CD14-positive monocyte (primary cell): ENCODE results near the gene CYSLTR1. TPM values are rescaled to one million over a fixed set of nuclear protein-coding genes. Genes with fewer than 3 reads are reported as not detected.

Experiments used
- DNase-seq, 3 donors: peaks; one replicate each; pipeline ENCODE4 v3.0.0-alpha.2; 2011 to 2022
- H2AFZ ChIP-seq: 2 replicates; pipeline ENCODE4 v1.6.0; 2012; ENCODE audit warnings: mild to moderate bottlenecking, low read depth, low read length, inconsistent platforms; ENCODE audit not compliant: insufficient read depth, poor library complexity, severe bottlenecking
- H3K27ac ChIP-seq, 2 donors: 1 replicate in 1 of 2; 2 replicates in 1 of 2; pipeline ENCODE4 v1.5.1; 2012 to 2013; ENCODE audit warnings: low read length in 2 of 2, control low read depth in 1 of 2, inconsistent platforms in 1 of 2, low read depth in 1 of 2, mild to moderate bottlenecking in 1 of 2
- H3K27me3 ChIP-seq, 2 donors: one replicate each; pipeline versions ENCODE4 v1.6.0 to v1.6.1; 2011 to 2013; ENCODE audit warnings: low read length in 2 of 2; ENCODE audit not compliant: control insufficient read depth in 2 of 2, insufficient read depth in 2 of 2
- H3K36me3 ChIP-seq, 2 donors: replicated peaks in 1 of 2; 1 replicate in 1 of 2; 2 replicates in 1 of 2; pipeline versions ENCODE4 v1.5.1 to v1.6.1; 2012 to 2013; ENCODE audit warnings: low read length in 2 of 2, control low read depth in 1 of 2, inconsistent platforms in 1 of 2, mild to moderate bottlenecking in 1 of 2; ENCODE audit not compliant: insufficient read depth in 2 of 2, control insufficient read depth in 1 of 2
- H3K4me1 ChIP-seq, 2 donors: 1 replicate in 1 of 2; 2 replicates in 1 of 2; pipeline versions ENCODE4 v1.5.1 to v1.6.1; 2012 to 2013; ENCODE audit warnings: low read length in 2 of 2, control low read depth in 1 of 2, inconsistent platforms in 1 of 2, mild to moderate bottlenecking in 1 of 2, moderate library complexity in 1 of 2; ENCODE audit not compliant: insufficient read depth in 2 of 2, control insufficient read depth in 1 of 2
- H3K4me2 ChIP-seq: replicated peaks from 2 replicates; pipeline ENCODE3; 2012; ENCODE audit warnings: low read length, moderate library complexity, mild to moderate bottlenecking; ENCODE audit not compliant: poor library complexity, severe bottlenecking; ENCODE audit errors: extremely low read depth
- H3K4me3 ChIP-seq, 3 experiments: fragments of 200-600 bp in 1 of 3; sonication (generic) in 1 of 3; replicated peaks in 1 of 3; 1 replicate in 2 of 3; 2 replicates in 1 of 3; pipeline ENCODE4 v1.5.1; 2011 to 2013; ENCODE audit warnings: low read length in 3 of 3, mild to moderate bottlenecking in 3 of 3, control low read depth in 2 of 3, low read depth in 2 of 3, inconsistent platforms in 1 of 3, moderate library complexity in 1 of 3
- H3K79me2 ChIP-seq: 2 replicates; pipeline ENCODE4 v1.6.0; 2012; ENCODE audit warnings: mild to moderate bottlenecking, control low read depth, inconsistent platforms, low read length, moderate library complexity; ENCODE audit not compliant: insufficient read depth
- H3K9ac ChIP-seq: 2 replicates; pipeline ENCODE4 v1.6.0; 2017; ENCODE audit warnings: low read length, mild to moderate bottlenecking; ENCODE audit not compliant: insufficient read depth, poor library complexity, severe bottlenecking
- H3K9me3 ChIP-seq, 2 donors: replicated peaks in 1 of 2; 1 replicate in 1 of 2; 2 replicates in 1 of 2; pipeline versions ENCODE4 v1.5.1 to v1.6.1; 2012 to 2013; ENCODE audit warnings: low read length in 2 of 2, control low read depth in 1 of 2; ENCODE audit not compliant: control insufficient read depth in 1 of 2, insufficient read depth in 1 of 2
- H4K20me1 ChIP-seq: 2 replicates; pipeline ENCODE4 v1.6.0; 2012; ENCODE audit warnings: mild to moderate bottlenecking, low read length, control low read depth, moderate library complexity; ENCODE audit not compliant: insufficient read depth
- H3K27ac Mint-ChIP-seq, 7 donors: one replicate each; pipeline ENCODE4 v1.8.0; 2020; ENCODE audit warnings: mild to moderate bottlenecking in 7 of 7, mixed read lengths in 7 of 7, moderate library complexity in 6 of 7, inconsistent platforms in 2 of 7
- H3K27me3 Mint-ChIP-seq, 3 donors: one replicate each; pipeline ENCODE4 v1.8.0; 2021 to 2022; ENCODE audit warnings: low read depth in 3 of 3, mild to moderate bottlenecking in 3 of 3, mixed read lengths in 3 of 3, moderate library complexity in 3 of 3, inconsistent platforms in 1 of 3
- H3K36me3 Mint-ChIP-seq, 2 donors: one replicate each; pipeline ENCODE4 v1.8.0; 2020; ENCODE audit warnings: mixed read lengths in 2 of 2, inconsistent platforms in 1 of 2, mild to moderate bottlenecking in 1 of 2
- H3K4me1 Mint-ChIP-seq: one replicate; pipeline ENCODE4 v1.8.0; 2020; ENCODE audit warnings: mild to moderate bottlenecking, mixed read lengths
- H3K4me3 Mint-ChIP-seq, 2 donors: one replicate each; pipeline ENCODE4 v1.8.0; 2020; ENCODE audit warnings: mild to moderate bottlenecking in 2 of 2, mixed read lengths in 2 of 2, moderate library complexity in 1 of 2
- H3K9me3 Mint-ChIP-seq, 7 donors: one replicate each; pipeline ENCODE4 v1.8.0; 2020 to 2022; ENCODE audit warnings: mixed read lengths in 7 of 7, mild to moderate bottlenecking in 6 of 7, moderate library complexity in 6 of 7, inconsistent platforms in 2 of 7
- WGBS: methylation state at CpG from one replicate; pipeline ENCODE4 v1.1.5; 2013; ENCODE audit warnings: missing lambda C conversion rate; ENCODE audit not compliant: insufficient coverage; 5-methylcytosine and 5-hydroxymethylcytosine counted together
- intact Hi-C, 2 donors: fragments of 100-400 bp; cut with micrococcal nuclease; formaldehyde crosslinking; loops; one replicate each; pipeline versions ENCODE4 v1.15.0 to v1.15.1; 2023
- polyA plus RNA-seq, 3 donors: library from polyadenylated mRNA; depleted of rRNA in 1 of 3; unstranded in 2 of 3; stranded (reverse) in 1 of 3; fragments of 300-500 nt in 2 of 3; fragments of >200 nt in 1 of 3; fragmentation: Illumina TruSeq in 2 of 3; gene quantifications; 1 replicate in 2 of 3; 2 replicates in 1 of 3; pipeline ENCODE4 v1.2.3, GENCODE V29; 2012 to 2021
- TF ChIP-seq, protein P1 (sequence below): fragments of 200-600 bp; IDR thresholded peaks from one replicate; pipeline ENCODE4 v1.8.0; 2022; ENCODE audit warnings: antibody characterized with exemption, mild to moderate bottlenecking

The CYSLTR1 gene
- polyA plus RNA-seq, 3 donors = 9.6 to 46.2 (median 45.2) TPM

DNA sequence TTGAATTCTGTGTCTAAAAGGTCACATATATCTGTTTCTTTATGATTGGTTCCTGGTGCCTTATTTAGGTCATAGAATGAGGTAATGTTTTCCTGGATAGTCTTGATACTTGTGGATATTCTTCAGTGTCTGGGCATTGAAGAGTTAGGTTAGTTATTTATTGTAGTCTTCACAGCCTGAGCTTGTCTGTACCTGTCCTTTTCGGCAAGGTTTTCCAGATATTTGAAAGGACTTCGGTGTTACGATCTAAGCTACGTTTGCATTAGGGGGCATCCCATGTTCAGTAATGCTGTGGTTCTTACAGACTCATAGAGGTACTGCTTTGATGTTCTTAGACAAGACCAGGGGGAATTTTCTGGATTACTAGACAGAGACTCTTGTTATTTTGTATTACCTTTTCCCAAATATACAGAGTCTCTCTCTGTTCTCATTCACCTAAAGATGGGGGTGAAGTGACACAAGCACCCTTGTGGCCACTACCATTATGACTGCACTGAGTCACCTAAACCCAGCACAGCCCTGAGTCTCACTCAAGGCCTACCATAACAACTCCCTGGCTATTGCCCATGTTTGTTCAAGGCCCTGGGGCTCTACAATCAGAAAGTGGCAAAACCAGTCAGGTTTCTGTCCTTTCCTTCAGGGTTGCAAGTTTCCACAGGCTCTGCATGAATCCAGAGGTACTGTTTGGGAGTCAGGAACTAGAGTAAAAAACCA lies 30.1 kb upstream of the CYSLTR1 start:
- intact Hi-C loops = no loop called here
- no peak overlapping the region for H3K27ac Mint-ChIP-seq
- Histone ChIP-seq H3K9me3 (no peaks in the 10 kb centered on the region), H4K20me1 (no peaks in the 10 kb centered on the region), H3K27ac (no peak overlapping the region), H3K36me3 (no peaks in the 10 kb centered on the region), H3K79me2 (no peaks in the 10 kb centered on the region), H3K9ac (no peak overlapping the region), H3K27me3 (no peaks in the 10 kb centered on the region), H3K4me1 (no peaks in the 10 kb centered on the region), H2AFZ (no peak overlapping the region), H3K4me3 (no peak overlapping the region), H3K4me2 (no peak overlapping the region)
- no peak overlapping the region for H3K4me3 Mint-ChIP-seq
- 95% methylated on average over 4 of the region's 4 CpGs for whole genome bisulfite sequencing
- TF ChIP-seq, protein P1, sequence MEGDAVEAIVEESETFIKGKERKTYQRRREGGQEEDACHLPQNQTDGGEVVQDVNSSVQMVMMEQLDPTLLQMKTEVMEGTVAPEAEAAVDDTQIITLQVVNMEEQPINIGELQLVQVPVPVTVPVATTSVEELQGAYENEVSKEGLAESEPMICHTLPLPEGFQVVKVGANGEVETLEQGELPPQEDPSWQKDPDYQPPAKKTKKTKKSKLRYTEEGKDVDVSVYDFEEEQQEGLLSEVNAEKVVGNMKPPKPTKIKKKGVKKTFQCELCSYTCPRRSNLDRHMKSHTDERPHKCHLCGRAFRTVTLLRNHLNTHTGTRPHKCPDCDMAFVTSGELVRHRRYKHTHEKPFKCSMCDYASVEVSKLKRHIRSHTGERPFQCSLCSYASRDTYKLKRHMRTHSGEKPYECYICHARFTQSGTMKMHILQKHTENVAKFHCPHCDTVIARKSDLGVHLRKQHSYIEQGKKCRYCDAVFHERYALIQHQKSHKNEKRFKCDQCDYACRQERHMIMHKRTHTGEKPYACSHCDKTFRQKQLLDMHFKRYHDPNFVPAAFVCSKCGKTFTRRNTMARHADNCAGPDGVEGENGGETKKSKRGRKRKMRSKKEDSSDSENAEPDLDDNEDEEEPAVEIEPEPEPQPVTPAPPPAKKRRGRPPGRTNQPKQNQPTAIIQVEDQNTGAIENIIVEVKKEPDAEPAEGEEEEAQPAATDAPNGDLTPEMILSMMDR = no peak
- no peaks in the 10 kb centered on the region for H3K4me1 Mint-ChIP-seq
- H3K27me3 Mint-ChIP-seq = peaks cover 0 to 2% (median 0%) of the 10 kb centered on the region in 3 donors
- no peaks in the 10 kb centered on the region for H3K36me3 Mint-ChIP-seq
- H3K9me3 Mint-ChIP-seq = peaks cover 0 to 10% (median 2%) of the 10 kb centered on the region in 7 donors
- no peak for DNase-seq

DNA sequence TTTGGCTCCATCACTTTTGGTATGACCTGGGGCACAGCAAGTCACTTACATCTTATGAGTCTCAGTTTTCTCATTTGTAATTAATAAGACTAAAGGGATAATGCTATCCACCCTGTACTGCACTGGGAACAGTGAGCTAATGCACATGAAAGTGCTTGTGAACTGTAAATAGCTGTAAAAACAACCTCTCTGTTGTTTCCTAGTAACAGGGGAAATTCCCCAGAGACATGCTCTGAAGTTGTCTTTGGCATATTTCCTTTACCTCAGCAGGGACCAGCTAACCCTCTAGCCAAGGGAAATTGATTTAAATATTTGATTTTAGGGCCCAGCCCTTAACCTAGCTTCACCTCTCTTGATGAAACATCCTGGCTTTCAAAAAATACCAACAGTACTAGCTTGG lies 6.1 kb upstream of the CYSLTR1 start:
- peaks cover 0 to 2% (median 0%) of the 10 kb centered on the region in 3 donors for H3K27me3 Mint-ChIP-seq
- Histone ChIP-seq H3K79me2 (no peaks in the 10 kb centered on the region), H3K36me3 (no peaks in the 10 kb centered on the region), H3K9me3 (no peaks in the 10 kb centered on the region), H3K4me1 (no peaks in the 10 kb centered on the region), H3K4me3 (no peak overlapping the region), H3K4me2 (no peak overlapping the region), H3K9ac (no peak overlapping the region), H2AFZ (no peak overlapping the region), H3K27ac (no peak overlapping the region), H4K20me1 (no peaks in the 10 kb centered on the region), H3K27me3 (no peaks in the 10 kb centered on the region)
- intact Hi-C loops = no loop called here
- H3K9me3 Mint-ChIP-seq = peaks cover 0 to under 1% (median 0%) of the 10 kb centered on the region in 7 donors
- DNase-seq = no peak
- TF ChIP-seq, protein P1 = no peak
- no peak overlapping the region for H3K4me3 Mint-ChIP-seq
- H3K4me1 Mint-ChIP-seq = peaks cover 20% of the 10 kb centered on the region
- no peaks in the 10 kb centered on the region for H3K36me3 Mint-ChIP-seq
- H3K27ac Mint-ChIP-seq = no peak overlapping the region
